Neural cell (in vitro differentiated cells): Measurements from ENCODE around the gene RAPGEF3.

ENCODE experiments used
- CTCF ChIP-seq: fragments of 450-650 bp; IDR thresholded peaks from 2 replicates; pipeline ENCODE4 v1.5.1; 2014; ENCODE audit warnings: antibody characterized with exemption, mild to moderate bottlenecking, moderate library complexity; ENCODE audit not compliant: poor library complexity, severe bottlenecking
- EP300 ChIP-seq: fragments of 450-650 bp; conservative IDR thresholded peaks from 2 replicates; pipeline ENCODE4 v1.6.1; 2014; ENCODE audit warnings: antibody characterized with exemption, mild to moderate bottlenecking, moderate library complexity; ENCODE audit not compliant: poor library complexity, severe bottlenecking
- EZH2 ChIP-seq: fragments of 200-600, 300-800 bp; shearing (Covaris generic), sonication (generic); IDR thresholded peaks from 2 replicates; pipeline ENCODE4 v1.6.1; 2014; ENCODE audit warnings: antibody characterized with exemption, low read length, borderline replicate concordance, mild to moderate bottlenecking; ENCODE audit not compliant: insufficient read depth, poor library complexity, severe bottlenecking
- MXI1 ChIP-seq: fragments of 450-650 bp; conservative IDR thresholded peaks from 2 replicates; pipeline ENCODE4 v1.6.1; 2014; ENCODE audit warnings: antibody characterized with exemption, mild to moderate bottlenecking; ENCODE audit not compliant: poor library complexity, severe bottlenecking
- POLR2AphosphoS5 ChIP-seq: IDR thresholded peaks from 2 replicates; pipeline ENCODE4 v1.6.1; 2012
- SMC3 ChIP-seq: fragments of 450-650 bp; conservative IDR thresholded peaks from 2 replicates; pipeline ENCODE4 v1.6.1; 2014; ENCODE audit warnings: antibody characterized with exemption, mild to moderate bottlenecking, moderate library complexity; ENCODE audit not compliant: poor library complexity

- TF ChIP-seq CTCF (no peak), EP300 (no peak), SMC3 (no peak), POLR2AphosphoS5 (no peak), EZH2 (no peak), MXI1 (no peak)
Observed at GRCh38 chr12:47770086-47770726, 11.5 kb upstream of the RAPGEF3 start.
